HUDEP-2 (cell line): ENCODE data around the gene FRMPD4.

Experiments used
- DNase-seq, 76 experiments: peaks; one replicate each; lab custom pipeline; 2025; ENCODE audit not compliant: unreplicated experiment in 76 of 76; lab: John Stamatoyannopoulos, UW

Gene FRMPD4

GRCh38 chrX:12610079-12610478, 471.8 kb downstream of the FRMPD4 start:
- no peak for DNase-seq

GRCh38 chrX:12611471-12611870, 473.2 kb downstream of the FRMPD4 start:
- no peak for DNase-seq

GRCh38 chrX:12614266-12614665, 476.0 kb downstream of the FRMPD4 start:
- DNase-seq = no peak

DNA sequence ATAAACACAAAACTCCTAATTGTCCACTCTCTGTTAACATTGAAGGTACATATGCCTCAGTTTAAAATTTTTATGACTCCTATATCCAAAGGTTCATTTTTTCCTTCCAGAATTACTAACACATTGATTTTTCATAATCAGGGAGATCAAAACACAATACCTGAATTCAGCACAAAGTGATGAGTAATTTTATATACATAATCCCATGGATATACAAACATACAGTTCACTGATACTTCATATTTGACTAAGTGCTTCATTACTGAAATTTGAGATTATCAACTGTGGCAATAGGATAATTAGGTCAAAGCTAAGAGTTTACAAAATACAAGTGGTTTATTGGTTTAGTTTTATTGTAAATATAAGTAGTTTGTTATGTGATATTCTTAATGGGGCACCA, 476.8 kb downstream of the FRMPD4 start:
- DNase-seq = no peak

GRCh38 chrX:12617241-12617640, 479.0 kb downstream of the FRMPD4 start:
- no peak for DNase-seq

- DNase-seq = no peak
Observed at GRCh38 chrX:12647230-12647629, 509.0 kb downstream of the FRMPD4 start.

DNA sequence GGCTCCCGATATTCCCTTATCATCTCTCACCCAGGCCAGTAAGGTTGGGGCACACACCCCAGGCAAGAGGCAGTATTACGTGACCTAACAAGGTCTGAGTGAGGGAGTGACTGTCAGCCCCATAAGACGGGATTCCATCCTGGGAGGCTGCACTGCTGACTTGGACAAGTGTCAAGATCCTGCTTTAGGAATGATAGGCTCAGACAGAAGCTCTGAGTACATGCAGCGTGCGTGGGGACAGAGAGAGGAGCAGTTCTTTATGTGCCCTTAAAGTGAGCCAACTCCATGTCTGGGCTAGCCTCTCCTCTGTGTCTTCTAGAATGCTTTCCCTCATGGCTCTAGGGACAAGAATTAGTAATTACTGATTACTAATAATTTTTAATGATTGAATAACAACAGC, 510.7 kb downstream of the FRMPD4 start:
- DNase-seq = no peak

GRCh38 chrX:12657433-12657832, 519.2 kb downstream of the FRMPD4 start:
- DNase-seq = no peak

- DNase-seq = no peak
Observed at GRCh38 chrX:12657881-12658280, 519.6 kb downstream of the FRMPD4 start.

DNA sequence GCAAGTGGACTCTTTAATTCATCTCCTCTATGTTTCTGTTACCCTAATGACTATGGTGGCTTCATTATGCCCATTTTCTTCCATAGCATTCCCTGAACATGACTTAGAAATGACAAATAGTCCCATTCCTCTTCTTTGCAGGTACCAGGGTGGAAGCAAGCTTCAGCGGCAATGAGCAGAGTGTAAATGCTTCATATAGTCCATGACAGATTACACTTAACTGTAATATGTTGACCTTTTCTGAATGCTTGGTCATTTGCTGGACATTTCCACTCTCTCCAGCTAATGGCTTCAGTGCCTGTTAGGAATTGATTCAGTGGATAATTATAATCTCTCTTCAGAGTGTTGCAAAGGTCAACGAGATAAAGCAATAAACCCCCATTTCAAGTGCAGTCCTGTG, 523.2 kb downstream of the FRMPD4 start:
- no peak for DNase-seq

- DNase-seq = no peak
Observed at GRCh38 chrX:12672367-12673106, 534.3 kb downstream of the FRMPD4 start.

- no peak for DNase-seq
Observed at GRCh38 chrX:12673487-12673886, 535.2 kb downstream of the FRMPD4 start.

DNA sequence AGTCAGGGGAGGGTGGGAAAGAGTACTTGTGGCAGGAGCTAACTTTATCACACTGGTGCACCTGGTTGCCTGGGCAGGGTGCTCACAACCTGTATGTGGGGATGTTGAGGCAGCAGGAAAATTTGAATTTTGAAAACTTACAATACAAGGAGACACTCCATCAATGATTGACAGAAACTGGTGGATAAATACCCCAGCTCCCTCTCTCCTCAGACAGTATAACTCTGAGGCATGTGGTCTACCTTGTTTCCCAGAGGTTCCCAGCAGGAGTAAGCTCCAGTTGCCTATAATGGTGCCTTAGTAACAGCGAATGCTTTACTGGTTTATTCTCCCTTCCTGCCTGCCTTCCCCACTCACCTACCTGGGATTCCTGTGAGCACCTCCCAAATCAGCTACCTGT, 541.2 kb downstream of the FRMPD4 start:
- no peak for DNase-seq

GRCh38 chrX:12681047-12681446, 542.8 kb downstream of the FRMPD4 start:
- DNase-seq = no peak

DNA sequence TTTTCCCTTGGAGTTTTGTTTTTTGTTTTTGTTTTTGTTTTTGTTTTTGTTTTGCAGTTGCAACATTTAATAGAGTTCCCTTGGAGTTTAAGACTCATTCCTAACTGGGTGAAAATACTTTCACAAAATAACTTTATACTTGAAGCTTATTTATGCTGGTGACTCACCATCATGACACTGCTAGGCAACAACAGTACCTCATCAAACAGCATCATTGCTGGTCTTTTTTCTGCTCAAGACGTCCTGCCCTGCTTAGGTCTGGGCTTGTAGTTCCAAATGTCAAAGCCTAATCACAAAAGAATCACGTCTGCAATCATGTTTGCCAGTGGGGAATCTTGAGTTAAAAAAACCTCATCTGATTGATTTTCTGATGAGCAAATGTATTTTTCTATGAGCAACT, 547.3 kb downstream of the FRMPD4 start:
- no peak for DNase-seq

- DNase-seq = no peak
Observed at GRCh38 chrX:12686331-12686730, 548.1 kb downstream of the FRMPD4 start.

DNA sequence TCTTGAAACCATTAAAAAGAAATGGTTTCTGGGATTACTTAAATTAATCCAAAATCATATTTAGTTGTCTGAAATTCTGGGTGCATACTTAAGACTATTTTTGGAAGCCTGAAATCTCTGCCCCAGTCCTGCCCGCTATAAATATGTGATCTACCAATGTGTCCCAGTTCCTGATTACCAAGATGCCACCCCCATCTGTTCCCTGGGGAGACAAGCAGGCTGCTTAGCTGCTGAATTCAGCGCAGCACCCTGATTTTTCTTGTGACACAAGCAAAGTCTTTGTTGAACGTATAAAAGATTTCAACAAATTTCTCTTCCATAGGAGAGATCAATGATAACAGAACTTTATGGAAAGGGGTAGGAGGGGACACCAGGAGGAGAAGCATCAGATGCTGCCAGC, 552.4 kb downstream of the FRMPD4 start:
- no peak for DNase-seq

GRCh38 chrX:12693754-12694153, 555.5 kb downstream of the FRMPD4 start:
- no peak for DNase-seq

GRCh38 chrX:12700745-12701144, 562.5 kb downstream of the FRMPD4 start:
- DNase-seq = no peak

DNA sequence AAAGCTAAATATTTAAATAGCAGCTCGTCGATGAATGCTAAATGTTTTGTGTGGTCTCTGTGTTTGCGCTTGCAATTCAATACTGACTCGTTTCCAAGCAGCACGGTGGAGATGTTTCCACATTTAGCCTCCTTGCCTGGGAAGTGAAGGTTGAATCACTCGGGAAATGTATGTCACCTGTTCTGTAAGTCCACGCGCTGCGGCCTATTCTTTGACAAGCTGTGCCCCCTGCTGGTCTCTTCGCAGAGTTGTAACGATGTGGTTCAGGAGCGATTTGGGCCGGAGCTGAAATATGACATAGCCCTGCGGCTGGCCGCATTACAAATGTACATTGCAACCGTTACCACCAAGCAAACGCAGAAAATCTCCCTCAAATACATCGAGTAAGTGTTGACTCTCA, 563.4 kb downstream of the FRMPD4 start:
- peak in 19 of 76 experiments; percentile 0 to 23 (median 1) for DNase-seq

DNA sequence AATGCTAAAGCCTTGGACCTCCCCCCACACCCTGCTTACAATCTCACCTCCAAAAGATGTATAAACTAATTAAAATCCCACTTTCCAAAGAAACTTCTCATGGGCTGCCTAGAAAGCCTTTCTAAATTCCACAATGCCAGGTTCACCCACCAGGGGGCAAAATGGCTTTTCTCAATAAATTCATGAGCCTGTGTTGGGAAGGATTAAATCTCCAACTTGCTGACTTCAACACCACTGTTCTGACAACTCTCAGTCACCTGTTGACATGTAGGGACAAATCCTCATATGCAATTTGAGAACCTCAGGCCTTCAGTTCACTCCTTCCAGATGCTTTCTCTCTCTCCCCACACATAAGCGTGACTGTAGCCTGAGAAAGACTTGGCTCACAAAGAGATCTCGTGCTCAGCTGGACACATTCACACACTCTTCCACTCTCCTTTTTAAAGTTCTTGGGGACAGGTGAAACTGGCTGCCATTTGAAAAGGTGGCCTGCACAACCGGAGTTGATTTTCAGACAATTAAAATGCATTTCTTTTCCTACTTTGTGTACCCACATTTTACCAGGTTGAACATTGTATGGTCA, 564.3 kb downstream of the FRMPD4 start:
- DNase-seq = no peak

- no peak for DNase-seq
Observed at GRCh38 chrX:12704706-12705105, 566.4 kb downstream of the FRMPD4 start.

- peak in 13 of 76 experiments; percentile 0 to 11 (median 2) for DNase-seq
Observed at GRCh38 chrX:12709047-12709446, 570.8 kb downstream of the FRMPD4 start.
